Measurements from ENCODE around the gene CDT1. TPM values are rescaled to one million over a fixed set of nuclear protein-coding genes. Genes with fewer than 3 reads are reported as not detected.

The CDT1 gene
- total and polyA plus RNA-seq, 7 experiments from 2014 or later = 0.09 to 79.2 (median 0.67) TPM; not detected in 1

DNA sequence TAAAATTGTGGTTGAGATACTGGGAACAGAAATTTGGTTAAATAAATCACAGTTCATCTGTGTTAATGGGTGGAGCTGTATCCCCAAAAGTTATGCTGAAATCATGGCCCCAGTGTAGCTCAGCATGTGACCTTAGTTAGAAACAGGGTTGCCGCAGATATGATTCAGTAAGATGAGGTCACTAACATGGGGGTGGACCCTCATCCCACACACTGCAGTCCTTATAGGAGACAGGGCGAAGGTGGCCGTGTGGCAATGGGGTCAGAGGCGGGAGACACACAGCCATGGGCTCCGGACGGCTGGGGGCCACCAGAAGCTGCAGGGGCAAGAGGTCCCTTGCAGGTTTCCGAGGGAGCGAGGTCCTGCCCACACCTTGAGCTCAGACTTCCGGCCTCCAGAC, 42.5 kb downstream of the CDT1 start:
- no peaks in the 10 kb centered on the region for H3K9me3 Mint-ChIP-seq
- no peak overlapping the region for H3K27ac Mint-ChIP-seq
- no peak overlapping the region for H3K27ac ChIP-seq (ENCODE audit: low read depth, low read length)
- no peak for ATAC-seq
- intact Hi-C loops (cut with micrococcal nuclease) = no loop called here
- H3K4me3 ChIP-seq (ENCODE audit: low read length) = no peak overlapping the region
- ChIA-PET CTCF (interaction anchor here (0.7 to 0.8 kb wide), 2 partner anchors 12 to 103 kb away, joined by 3 to 4 read pairs; no protein-coding TSS in a partner anchor), POLR2A (interaction anchor here (0.7 to 0.9 kb wide), 2 partner anchors 12 to 67 kb away, joined by 3 read pairs; no protein-coding TSS in a partner anchor)
- DNase-seq = no peak
- H3K36me3 Mint-ChIP-seq = peaks cover 0 to 10% (median 0%) of the 10 kb centered on the region in 5 donors
- H3K4me3 Mint-ChIP-seq = no peak overlapping the region
- H3K4me1 Mint-ChIP-seq = peaks cover 0 to 1% (median 0%) of the 10 kb centered on the region in 7 donors
- peaks cover 0 to 47% (median 0%) of the 10 kb centered on the region in 3 experiments for H3K36me3 ChIP-seq (ENCODE audit: control insufficient read depth in 2 of 3, insufficient read depth in 3 of 3, low read length in 3 of 3)
- H3K9me3 ChIP-seq (ENCODE audit: control insufficient read depth in 2 of 3, low read length in 3 of 3) = no peaks in the 10 kb centered on the region
- H3K4me1 ChIP-seq (ENCODE audit: control insufficient read depth in 2 of 2, insufficient read depth in 2 of 2, low read length in 2 of 2) = no peaks in the 10 kb centered on the region
- H3K27me3 ChIP-seq (ENCODE audit: control insufficient read depth in 2 of 2, insufficient read depth in 2 of 2, low read length in 2 of 2) = no peaks in the 10 kb centered on the region
- H3K27me3 Mint-ChIP-seq = no peaks in the 10 kb centered on the region

DNA sequence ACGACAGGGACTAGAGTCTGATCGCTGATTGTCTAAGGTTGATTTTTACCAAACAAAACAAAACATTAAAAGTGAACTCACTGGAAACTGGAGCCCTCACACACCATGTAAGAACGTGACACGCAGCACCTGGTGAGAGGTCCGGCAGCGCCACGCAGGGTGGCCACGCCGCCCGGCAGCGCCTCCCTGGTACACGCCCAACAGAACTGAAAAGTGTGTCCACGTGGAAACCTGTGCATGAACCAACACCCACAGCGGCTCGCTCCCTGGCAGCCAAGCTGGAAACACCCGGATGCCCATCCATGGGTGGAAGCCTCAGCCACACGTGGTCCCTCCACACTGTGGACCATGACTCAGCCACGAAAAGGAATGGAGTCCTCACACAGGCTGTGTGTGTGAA, 44.1 kb downstream of the CDT1 start:
- Mint-ChIP-seq H3K4me3 (no peak overlapping the region), H3K36me3 (peaks cover 0 to 10% (median 0%) of the 10 kb centered on the region in 5 donors), H3K27me3 (no peaks in the 10 kb centered on the region), H3K27ac (no peak overlapping the region), H3K9me3 (no peaks in the 10 kb centered on the region), H3K4me1 (peaks cover 0 to 8% (median 4%) of the 10 kb centered on the region in 7 donors)
- peaks cover 0 to 31% (median 0%) of the 10 kb centered on the region in 3 experiments for H3K36me3 ChIP-seq (ENCODE audit: control insufficient read depth in 2 of 3, insufficient read depth in 3 of 3, low read length in 3 of 3)
- no peaks in the 10 kb centered on the region for H3K27me3 ChIP-seq (ENCODE audit: control insufficient read depth in 2 of 2, insufficient read depth in 2 of 2, low read length in 2 of 2)
- POLR2A ChIA-PET = no interaction called here
- no peaks in the 10 kb centered on the region for H3K4me1 ChIP-seq (ENCODE audit: control insufficient read depth in 2 of 2, insufficient read depth in 2 of 2, low read length in 2 of 2)
- intact Hi-C loops (cut with micrococcal nuclease) = no loop called here
- H3K4me3 ChIP-seq (ENCODE audit: low read length) = no peak overlapping the region
- DNase-seq = no peak
- CTCF ChIA-PET = no interaction called here
- H3K27ac ChIP-seq (ENCODE audit: low read depth, low read length) = no peak overlapping the region
- no peak for ATAC-seq
- H3K9me3 ChIP-seq (ENCODE audit: control insufficient read depth in 2 of 3, low read length in 3 of 3) = no peaks in the 10 kb centered on the region

DNA sequence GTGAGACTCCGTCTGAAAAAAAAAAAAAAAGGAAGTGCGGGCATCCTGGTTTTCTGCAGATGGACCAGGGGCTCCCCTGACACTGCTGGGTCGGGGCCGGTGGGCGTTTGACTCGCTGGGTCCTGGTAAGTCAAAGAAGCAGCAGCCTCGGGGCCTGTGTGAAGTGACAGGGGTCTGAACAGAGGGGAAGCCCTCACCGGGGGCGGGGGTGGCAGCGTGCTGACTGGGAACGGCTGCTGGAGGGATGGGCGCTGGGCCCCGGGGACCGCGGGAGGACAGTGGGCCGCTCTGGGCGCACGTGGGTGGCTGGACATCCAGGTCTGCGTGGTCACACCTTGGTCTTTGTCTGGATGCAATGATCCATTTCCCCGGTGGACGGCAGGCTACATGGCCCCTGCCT, 45.0 kb downstream of the CDT1 start:
- Histone ChIP-seq H3K27ac (ENCODE audit: low read depth, low read length) (no peak overlapping the region), H3K36me3 (ENCODE audit: control insufficient read depth in 2 of 3, insufficient read depth in 3 of 3, low read length in 3 of 3) (peaks cover 0 to 23% (median 0%) of the 10 kb centered on the region in 3 experiments), H3K27me3 (ENCODE audit: control insufficient read depth in 2 of 2, insufficient read depth in 2 of 2, low read length in 2 of 2) (no peaks in the 10 kb centered on the region), H3K4me1 (ENCODE audit: control insufficient read depth in 2 of 2, insufficient read depth in 2 of 2, low read length in 2 of 2) (no peaks in the 10 kb centered on the region), H3K4me3 (ENCODE audit: low read length) (no peak overlapping the region), H3K9me3 (ENCODE audit: control insufficient read depth in 2 of 3, low read length in 3 of 3) (no peaks in the 10 kb centered on the region)
- intact Hi-C loops (cut with micrococcal nuclease) = no loop called here
- no peak for ATAC-seq
- peaks cover 0 to 6% (median 0%) of the 10 kb centered on the region in 5 donors for H3K36me3 Mint-ChIP-seq
- H3K27me3 Mint-ChIP-seq = no peaks in the 10 kb centered on the region
- no peaks in the 10 kb centered on the region for H3K9me3 Mint-ChIP-seq
- ChIA-PET CTCF (no interaction called here), POLR2A (interaction anchor here (0.6 kb wide), 1 partner anchor 285 kb away, joined by 3 read pairs; no protein-coding TSS in a partner anchor)
- H3K4me3 Mint-ChIP-seq = no peak overlapping the region
- DNase-seq = no peak
- no peak overlapping the region for H3K27ac Mint-ChIP-seq
- H3K4me1 Mint-ChIP-seq = peaks cover 0 to 8% (median 4%) of the 10 kb centered on the region in 7 donors

DNA sequence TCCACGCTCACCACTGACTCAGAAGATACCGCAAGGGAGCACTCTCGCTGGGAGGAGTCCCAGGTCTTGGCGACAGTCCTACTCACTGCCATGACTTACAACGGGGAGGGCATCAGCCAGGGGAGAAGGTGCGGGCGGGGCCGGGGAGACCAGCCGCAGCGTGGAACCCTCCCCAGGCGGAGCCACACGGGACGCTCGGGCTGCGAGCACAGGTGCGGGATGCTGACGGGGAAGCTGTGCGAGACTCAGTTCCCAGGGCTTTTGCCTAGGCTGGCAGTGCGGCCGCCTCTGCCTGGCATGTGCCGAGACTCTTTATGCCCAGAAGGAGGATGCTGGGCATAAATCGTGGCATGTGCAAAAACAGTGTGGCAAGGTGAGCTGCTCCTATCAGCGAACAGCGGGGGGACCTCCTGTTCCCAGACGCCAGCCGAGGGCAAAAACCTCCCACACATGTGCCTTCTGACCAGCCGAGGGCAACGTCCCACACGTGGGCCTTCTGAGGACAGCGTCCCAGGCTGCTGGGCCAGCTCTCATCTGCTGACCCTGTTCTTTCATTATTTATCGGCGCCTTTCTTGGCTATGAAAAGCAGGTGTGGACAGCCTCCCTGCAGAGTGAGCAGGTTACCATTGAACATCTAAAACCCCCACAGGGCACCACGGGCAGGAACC, 47.1 kb downstream of the CDT1 start:
- H3K9me3 ChIP-seq (ENCODE audit: control insufficient read depth in 2 of 3, low read length in 3 of 3) = no peaks in the 10 kb centered on the region
- Mint-ChIP-seq H3K4me1 (peaks cover 11 to 21% (median 18%) of the 10 kb centered on the region in 7 donors), H3K27ac (peak overlapping the region in 2 of 9 donors; percentile 19 to 30), H3K36me3 (peaks cover 0 to 6% (median 0%) of the 10 kb centered on the region in 5 donors), H3K4me3 (no peak overlapping the region), H3K27me3 (no peaks in the 10 kb centered on the region), H3K9me3 (no peaks in the 10 kb centered on the region)
- ChIA-PET CTCF (no interaction called here), POLR2A (no interaction called here)
- peaks cover 0 to 21% (median 0%) of the 10 kb centered on the region in 3 experiments for H3K36me3 ChIP-seq (ENCODE audit: control insufficient read depth in 2 of 3, insufficient read depth in 3 of 3, low read length in 3 of 3)
- intact Hi-C loops (cut with micrococcal nuclease) = loop anchor here (10.0 kb wide), 2 partner anchors 276 to 394 kb away; partner anchors contain the start of gene ZC3H18 (in 1 of the 2)
- H3K27me3 ChIP-seq (ENCODE audit: control insufficient read depth in 2 of 2, insufficient read depth in 2 of 2, low read length in 2 of 2) = no peaks in the 10 kb centered on the region
- peaks cover 9% of the 10 kb centered on the region in 2 donors for H3K4me1 ChIP-seq (ENCODE audit: control insufficient read depth in 2 of 2, insufficient read depth in 2 of 2, low read length in 2 of 2)
- no peak overlapping the region for H3K4me3 ChIP-seq (ENCODE audit: low read length)
- ATAC-seq = no peak
- no peak for DNase-seq
- H3K27ac ChIP-seq (ENCODE audit: low read depth, low read length) = no peak overlapping the region

DNA sequence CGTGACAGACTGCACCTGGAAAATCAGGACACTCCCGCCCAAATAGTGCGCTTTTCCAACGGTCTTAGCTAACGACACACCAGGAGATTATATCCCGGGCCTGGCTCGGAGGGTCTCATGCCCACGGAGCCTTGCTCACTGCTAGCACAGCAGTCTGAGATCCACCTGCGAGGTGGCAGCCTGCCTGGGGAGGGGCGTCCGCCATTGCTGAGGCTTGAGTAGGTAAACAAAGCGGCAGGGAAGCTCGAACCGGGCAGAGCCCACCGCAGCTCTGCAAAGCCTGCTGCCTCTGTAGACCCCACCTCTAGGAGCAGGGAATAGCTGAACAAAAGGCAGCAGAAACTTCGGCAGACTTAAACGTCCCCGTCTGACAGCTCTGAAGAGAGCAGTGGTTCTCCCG, 48.0 kb downstream of the CDT1 start:
- Mint-ChIP-seq H3K27me3 (no peaks in the 10 kb centered on the region), H3K27ac (no peak overlapping the region), H3K36me3 (peaks cover 0 to 6% (median 0%) of the 10 kb centered on the region in 5 donors), H3K9me3 (peaks cover 0 to 2% (median 0%) of the 10 kb centered on the region in 11 donors), H3K4me3 (no peak overlapping the region), H3K4me1 (peaks cover 11 to 25% (median 21%) of the 10 kb centered on the region in 7 donors)
- no peaks in the 10 kb centered on the region for H3K27me3 ChIP-seq (ENCODE audit: control insufficient read depth in 2 of 2, insufficient read depth in 2 of 2, low read length in 2 of 2)
- DNase-seq = no peak
- intact Hi-C loops (cut with micrococcal nuclease) = loop anchor here (10.0 kb wide), 2 partner anchors 277 to 393 kb away; partner anchors contain the start of gene ZC3H18 (in 1 of the 2)
- peaks cover 0 to 21% (median 0%) of the 10 kb centered on the region in 3 experiments for H3K36me3 ChIP-seq (ENCODE audit: control insufficient read depth in 2 of 3, insufficient read depth in 3 of 3, low read length in 3 of 3)
- ChIA-PET POLR2A (interaction anchor here (0.5 kb wide), 1 partner anchor 49 kb away, joined by 3 read pairs; no protein-coding TSS in a partner anchor), CTCF (interaction anchor here (1.3 kb wide), 1 partner anchor 108 kb away, joined by 3 read pairs; no protein-coding TSS in a partner anchor)
- H3K4me1 ChIP-seq (ENCODE audit: control insufficient read depth in 2 of 2, insufficient read depth in 2 of 2, low read length in 2 of 2) = peaks cover 9 to 15% of the 10 kb centered on the region in 2 donors
- no peak for ATAC-seq
- H3K4me3 ChIP-seq (ENCODE audit: low read length) = no peak overlapping the region
- no peaks in the 10 kb centered on the region for H3K9me3 ChIP-seq (ENCODE audit: control insufficient read depth in 2 of 3, low read length in 3 of 3)
- H3K27ac ChIP-seq (ENCODE audit: low read depth, low read length) = no peak overlapping the region

DNA sequence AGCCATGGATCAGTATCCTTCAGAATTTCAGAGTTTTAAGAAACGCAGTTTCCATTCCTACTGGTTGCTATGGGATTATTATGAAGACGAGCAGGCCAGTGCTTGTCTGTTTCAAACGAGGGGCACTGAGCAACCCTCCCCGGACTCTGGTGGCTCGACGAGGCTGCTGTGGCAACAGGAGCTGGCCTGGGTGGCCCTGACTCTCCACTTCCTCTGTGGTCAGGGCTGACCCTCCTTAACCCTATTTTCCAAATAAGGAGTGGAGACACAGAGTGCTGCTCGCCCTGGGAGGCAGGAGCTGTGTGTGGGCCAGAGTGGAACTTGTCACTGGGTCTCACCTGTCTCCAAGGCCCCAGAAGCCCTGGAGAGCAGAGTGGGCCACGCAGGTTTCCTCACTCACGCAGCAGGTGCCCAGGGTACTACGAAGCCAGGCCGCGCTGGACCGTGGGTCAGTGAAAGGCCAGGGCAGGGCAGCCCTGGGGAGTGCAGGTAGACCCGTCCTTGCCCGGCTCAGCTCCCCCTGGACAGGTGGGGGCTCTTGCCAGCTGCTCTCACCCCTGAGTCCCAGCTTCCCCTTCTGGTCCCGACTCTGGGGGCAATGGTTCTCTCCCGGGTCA, 49.8 kb downstream of the CDT1 start:
- peaks cover 18 to 22% of the 10 kb centered on the region in 2 donors for H3K4me1 ChIP-seq (ENCODE audit: control insufficient read depth in 2 of 2, insufficient read depth in 2 of 2, low read length in 2 of 2)
- Mint-ChIP-seq H3K4me3 (peak overlapping the region in 1 of 10 donors; percentile 12), H3K9me3 (peaks cover 0 to 3% (median 0%) of the 10 kb centered on the region in 11 donors), H3K27me3 (no peaks in the 10 kb centered on the region), H3K4me1 (peaks cover 20 to 34% (median 31%) of the 10 kb centered on the region in 7 donors), H3K36me3 (peaks cover 0 to 6% (median 1%) of the 10 kb centered on the region in 5 donors), H3K27ac (no peak overlapping the region)
- H3K9me3 ChIP-seq (ENCODE audit: control insufficient read depth in 2 of 3, low read length in 3 of 3) = no peaks in the 10 kb centered on the region
- peaks cover 0 to 20% (median 0%) of the 10 kb centered on the region in 3 experiments for H3K36me3 ChIP-seq (ENCODE audit: control insufficient read depth in 2 of 3, insufficient read depth in 3 of 3, low read length in 3 of 3)
- POLR2A ChIA-PET = no interaction called here
- DNase-seq (no peak), ATAC-seq (no peak)
- H3K27me3 ChIP-seq (ENCODE audit: control insufficient read depth in 2 of 2, insufficient read depth in 2 of 2, low read length in 2 of 2) = no peaks in the 10 kb centered on the region
- H3K4me3 ChIP-seq (ENCODE audit: low read length) = no peak overlapping the region
- no peak overlapping the region for H3K27ac ChIP-seq (ENCODE audit: low read depth, low read length)
- CTCF ChIA-PET = no interaction called here
- intact Hi-C loops (cut with micrococcal nuclease) = loop anchor here (10.0 kb wide), 2 partner anchors 279 to 391 kb away; partner anchors contain the start of gene ZC3H18 (in 1 of the 2)
